IMR-90 (cell line): ENCODE measurements around the gene KRTAP10-1. TPM values are rescaled to one million over a fixed set of nuclear protein-coding genes. Genes with fewer than 3 reads are reported as not detected.

Experiments used
- ATAC-seq: fragments of 200-7000 bp; cut with Tn5 transposase; 2 replicates; pipeline ENCODE4 v1.9.1; 2020; ENCODE audit warnings: low read depth, mild to moderate bottlenecking, moderate library complexity
- BruUV-seq: library from RNA; stranded (reverse); fragments of 400-500 nt; replicated peaks from 2 replicates; lab custom pipeline; 2021; lab: Mats Ljungman, UMichigan
- CTCF ChIA-PET: fragments of 300-600 bp; formaldehyde crosslinking; extraction: SDS; loops from one replicate; lab custom pipeline; 2021; ENCODE audit warnings: antibody characterized with exemption; lab: Yijun Ruan, JAX
- POLR2A ChIA-PET: fragments of 300-600 bp; sonication (Branson Sonifier 250); formaldehyde crosslinking; loops from one replicate; lab custom pipeline; 2022; ENCODE audit warnings: antibody characterized with exemption; ENCODE audit not compliant: unreplicated experiment; lab: Charles Lee
- DNase-seq: peaks from one replicate; pipeline ENCODE4 v3.0.0; 2013
- H2AFZ ChIP-seq: replicated peaks from 2 replicates; pipeline ENCODE3; 2013; ENCODE audit warnings: low read length, mild to moderate bottlenecking; ENCODE audit not compliant: poor library complexity
- H2AK5ac ChIP-seq: 2 replicates; pipeline ENCODE4 v1.6.1; 2013; ENCODE audit warnings: low read depth, low read length, inconsistent platforms
- H2AK9ac ChIP-seq: replicated peaks from 2 replicates; pipeline ENCODE3; 2013; ENCODE audit warnings: mild to moderate bottlenecking, low read depth, low read length, moderate library complexity; ENCODE audit not compliant: poor library complexity
- H2BK120ac ChIP-seq: 2 replicates; pipeline ENCODE4 v1.6.1; 2013; ENCODE audit warnings: low read depth, low read length, inconsistent platforms
- H2BK15ac ChIP-seq: 3 replicates; pipeline ENCODE4 v1.6.1; 2013; ENCODE audit warnings: low read depth, low read length, inconsistent platforms
- H2BK20ac ChIP-seq: 2 replicates; pipeline ENCODE4 v1.6.1; 2013; ENCODE audit warnings: low read depth, mild to moderate bottlenecking, inconsistent platforms, low read length, moderate library complexity
- H2BK5ac ChIP-seq: 2 replicates; pipeline ENCODE4 v1.6.1; 2013; ENCODE audit warnings: mild to moderate bottlenecking, low read depth, low read length, inconsistent platforms; ENCODE audit not compliant: poor library complexity, severe bottlenecking
- H3K14ac ChIP-seq: replicated peaks from 2 replicates; pipeline ENCODE4 v1.6.1; 2013; ENCODE audit warnings: low read depth, low read length, inconsistent platforms
- H3K18ac ChIP-seq: 2 replicates; pipeline ENCODE4 v1.6.1; 2013; ENCODE audit warnings: low read depth, low read length, control low read depth
- H3K23ac ChIP-seq: 2 replicates; pipeline ENCODE4 v1.6.1; 2013; ENCODE audit warnings: low read depth, low read length, inconsistent platforms
- H3K27ac ChIP-seq: 2 replicates; pipeline ENCODE4 v1.5.1; 2013; ENCODE audit warnings: mild to moderate bottlenecking, control low read depth, low read length; ENCODE audit not compliant: insufficient read depth
- H3K27me3 ChIP-seq: 2 replicates; pipeline ENCODE4 v1.6.1; 2013; ENCODE audit warnings: low read length; ENCODE audit not compliant: control insufficient read depth, insufficient read depth
- H3K36me3 ChIP-seq: 2 replicates; pipeline ENCODE4 v1.6.1; 2013; ENCODE audit warnings: low read length, mixed read lengths; ENCODE audit not compliant: control insufficient read depth, insufficient read depth
- H3K4ac ChIP-seq: 2 replicates; pipeline ENCODE4 v1.6.1; 2013; ENCODE audit warnings: low read depth, low read length, inconsistent platforms
- H3K4me1 ChIP-seq: 2 replicates; pipeline ENCODE4 v1.6.1; 2013; ENCODE audit warnings: low read length, mixed read lengths; ENCODE audit not compliant: control insufficient read depth, insufficient read depth
- H3K4me2 ChIP-seq: 2 replicates; pipeline ENCODE4 v1.6.1; 2013; ENCODE audit warnings: low read depth, mild to moderate bottlenecking, control low read depth, low read length, moderate library complexity
- H3K4me3 ChIP-seq: 2 replicates; pipeline ENCODE4 v1.5.1; 2013; ENCODE audit warnings: low read depth, mild to moderate bottlenecking, control low read depth, low read length, moderate library complexity; ENCODE audit not compliant: insufficient read depth
- H3K56ac ChIP-seq: 2 replicates; pipeline ENCODE4 v1.6.1; 2013; ENCODE audit warnings: low read length, inconsistent platforms; ENCODE audit not compliant: insufficient read depth; ENCODE audit errors: extremely low read depth
- H3K79me1 ChIP-seq, 2 experiments: 2 replicates each; pipeline ENCODE4 v1.6.1; 2013; ENCODE audit warnings: low read length in 2 of 2, inconsistent platforms in 1 of 2, low read depth in 1 of 2
- H3K9ac ChIP-seq: 2 replicates; pipeline ENCODE4 v1.6.1; 2013; ENCODE audit warnings: low read depth, low read length, control low read depth
- H3K9me1 ChIP-seq: 2 replicates; pipeline ENCODE4 v1.6.1; 2013; ENCODE audit warnings: low read length, inconsistent platforms; ENCODE audit not compliant: insufficient read depth
- H3K9me3 ChIP-seq: 2 replicates; pipeline ENCODE4 v1.6.1; 2013; ENCODE audit warnings: low read length; ENCODE audit not compliant: control insufficient read depth, insufficient read depth
- H4K20me1 ChIP-seq: 2 replicates; pipeline ENCODE4 v1.6.1; 2013; ENCODE audit warnings: low read length, inconsistent platforms; ENCODE audit not compliant: insufficient read depth
- H4K5ac ChIP-seq: 2 replicates; pipeline ENCODE4 v1.6.1; 2013; ENCODE audit warnings: mild to moderate bottlenecking, low read depth, low read length, control low read depth
- H4K8ac ChIP-seq, 2 experiments: 2 replicates each; pipeline ENCODE4 v1.6.1; 2013; ENCODE audit warnings: low read depth in 2 of 2, low read length in 2 of 2, control low read depth in 1 of 2, inconsistent platforms in 1 of 2
- H4K91ac ChIP-seq: 2 replicates; pipeline ENCODE4 v1.6.1; 2013; ENCODE audit warnings: low read depth, low read length, inconsistent platforms; ENCODE audit not compliant: insufficient read depth
- CHD1 ChIP-seq: IDR thresholded peaks from 2 replicates; pipeline ENCODE4 v1.6.1; 2012; ENCODE audit warnings: low read depth, low read length, improper control_type of control experiment
- CTCF ChIP-seq: conservative IDR thresholded peaks from 2 replicates; pipeline ENCODE4 v1.5.1; 2012; ENCODE audit warnings: mild to moderate bottlenecking, low read depth, low read length, improper control_type of control experiment
- ELK1 ChIP-seq: fragments of 150-350 bp; IDR thresholded peaks from 2 replicates; pipeline ENCODE4 v1.6.1; 2016; ENCODE audit warnings: low read depth, mild to moderate bottlenecking, low read length, moderate library complexity, borderline replicate concordance
- NFE2L2 ChIP-seq: fragments of 150-350 bp; IDR thresholded peaks from 2 replicates; pipeline ENCODE4 v1.6.1; 2016; ENCODE audit warnings: low read depth, mild to moderate bottlenecking, low read length
- RCOR1 ChIP-seq: IDR thresholded peaks from 2 replicates; pipeline ENCODE4 v1.6.1; 2012; ENCODE audit warnings: mild to moderate bottlenecking, low read length, improper control_type of control experiment; ENCODE audit not compliant: insufficient replicate concordance
- RFX5 ChIP-seq: IDR thresholded peaks from 2 replicates; pipeline ENCODE4 v1.8.0; 2012; ENCODE audit warnings: low read depth, mild to moderate bottlenecking, low read length, moderate library complexity
- SMC3 ChIP-seq: fragments of 150-350 bp; IDR thresholded peaks from 2 replicates; pipeline ENCODE4 v1.6.1; 2016; ENCODE audit warnings: low read depth, mild to moderate bottlenecking, antibody characterized with exemption, low read length, moderate library complexity
- WGBS, 2 experiments: methylation state at CpG; one replicate each; pipeline versions ENCODE4 v1.1.5 to v1.1.7; 2013; ENCODE audit warnings: missing lambda C conversion rate in 2 of 2; ENCODE audit not compliant: insufficient read length in 1 of 2; ENCODE audit errors: extremely low coverage in 2 of 2; 5-methylcytosine and 5-hydroxymethylcytosine counted together
- dilution Hi-C: fragments of 300-500 bp; cut with HindIII; formaldehyde crosslinking; loops from one replicate; pipeline ENCODE4 v1.14.3; 2018; ENCODE audit warnings: low sequenced_read_pairs; ENCODE audit not compliant: unreplicated experiment
- in situ Hi-C: fragments of 300-500 bp; cut with MboI; formaldehyde crosslinking; loops from 3 replicates; pipeline ENCODE4 v1.14.3; 2019; ENCODE audit warnings: low sequenced_read_pairs, inconsistent platforms, mixed read lengths
- intact Hi-C: fragments of 100-400 bp; cut with micrococcal nuclease; formaldehyde crosslinking; loops from 2 replicates; pipeline ENCODE4 v1.10.0; 2022
- polyA plus RNA-seq, 3 experiments: library from polyadenylated mRNA; depleted of rRNA; stranded (reverse); fragments of >200 nt; gene quantifications; 2 replicates each; pipeline ENCODE4 v1.2.3, GENCODE V29; 2012; ENCODE audit warnings: low replicate concordance in 1 of 3
- total RNA-seq: library from RNA; depleted of rRNA; stranded (reverse); fragments of >200 nt; gene quantifications from 2 replicates; pipeline ENCODE4 v1.2.3, GENCODE V29; 2012

Gene KRTAP10-1
- total and polyA plus RNA-seq, 2 of the 4 experiments (the other 2 are of a cell fraction): not detected

GRCh38 chr21:44564099-44564498 is 24.1 kb upstream of the KRTAP10-1 start:
- H2AK9ac ChIP-seq: no peak overlapping the region
- H2BK120ac ChIP-seq: no peak overlapping the region
- no TSS peak for BruUV-seq
- no peaks in the 10 kb centered on the region; the same call in 1 of the 2 replicates for H3K27me3 ChIP-seq
- H3K9ac ChIP-seq: no peak overlapping the region
- H4K20me1 ChIP-seq: no peaks in the 10 kb centered on the region
- no peak overlapping the region for H4K8ac ChIP-seq
- no peak for ATAC-seq
- WGBS, 2 experiments: no CpG with 5 or more reads among the region's 1 CpG
- H3K79me1 ChIP-seq: no peaks in the 10 kb centered on the region
- no peak overlapping the region for H4K91ac ChIP-seq
- TF ChIP-seq NFE2L2: no peak
- TF ChIP-seq SMC3: no peak
- TF ChIP-seq RCOR1: no peak
- TF ChIP-seq RFX5: no peak
- no peak for TF ChIP-seq CHD1
- no peak for TF ChIP-seq ELK1
- no peak for TF ChIP-seq CTCF
- no peaks in the 10 kb centered on the region for H3K9me1 ChIP-seq
- H3K27ac ChIP-seq: no peak overlapping the region
- H3K4me1 ChIP-seq: no peaks in the 10 kb centered on the region
- no peak overlapping the region for H3K14ac ChIP-seq
- no peak overlapping the region for H2BK15ac ChIP-seq
- no peak overlapping the region for H3K23ac ChIP-seq
- no peak for DNase-seq
- no peak overlapping the region for H3K4ac ChIP-seq
- no peak overlapping the region for H3K4me3 ChIP-seq
- CTCF ChIA-PET: no interaction called here
- H3K9me3 ChIP-seq: no peaks in the 10 kb centered on the region
- intact Hi-C loops: no loop called here
- no peaks in the 10 kb centered on the region for H3K36me3 ChIP-seq
- no peak overlapping the region for H2BK20ac ChIP-seq
- POLR2A ChIA-PET: no interaction called here
- dilution Hi-C loops: no loop called here
- no peak overlapping the region for H3K56ac ChIP-seq
- no peak overlapping the region for H3K18ac ChIP-seq
- no peak overlapping the region for H2AK5ac ChIP-seq
- H3K4me2 ChIP-seq: no peak overlapping the region
- no peak overlapping the region for H4K5ac ChIP-seq
- in situ Hi-C loops: no loop called here
- no peak overlapping the region for H2AFZ ChIP-seq
- H2BK5ac ChIP-seq: no peak overlapping the region
